GM19023 (cell line): ENCODE measurements around the gene AHNAK2.

ENCODE experiments used
- ATAC-seq: cut with Tn5 transposase; IDR thresholded peaks from one replicate; pipeline ENCODE4 v1.9.1; 2021; ENCODE audit warnings: mild to moderate bottlenecking, moderate library complexity; ENCODE audit not compliant: unreplicated experiment

Gene AHNAK2

DNA sequence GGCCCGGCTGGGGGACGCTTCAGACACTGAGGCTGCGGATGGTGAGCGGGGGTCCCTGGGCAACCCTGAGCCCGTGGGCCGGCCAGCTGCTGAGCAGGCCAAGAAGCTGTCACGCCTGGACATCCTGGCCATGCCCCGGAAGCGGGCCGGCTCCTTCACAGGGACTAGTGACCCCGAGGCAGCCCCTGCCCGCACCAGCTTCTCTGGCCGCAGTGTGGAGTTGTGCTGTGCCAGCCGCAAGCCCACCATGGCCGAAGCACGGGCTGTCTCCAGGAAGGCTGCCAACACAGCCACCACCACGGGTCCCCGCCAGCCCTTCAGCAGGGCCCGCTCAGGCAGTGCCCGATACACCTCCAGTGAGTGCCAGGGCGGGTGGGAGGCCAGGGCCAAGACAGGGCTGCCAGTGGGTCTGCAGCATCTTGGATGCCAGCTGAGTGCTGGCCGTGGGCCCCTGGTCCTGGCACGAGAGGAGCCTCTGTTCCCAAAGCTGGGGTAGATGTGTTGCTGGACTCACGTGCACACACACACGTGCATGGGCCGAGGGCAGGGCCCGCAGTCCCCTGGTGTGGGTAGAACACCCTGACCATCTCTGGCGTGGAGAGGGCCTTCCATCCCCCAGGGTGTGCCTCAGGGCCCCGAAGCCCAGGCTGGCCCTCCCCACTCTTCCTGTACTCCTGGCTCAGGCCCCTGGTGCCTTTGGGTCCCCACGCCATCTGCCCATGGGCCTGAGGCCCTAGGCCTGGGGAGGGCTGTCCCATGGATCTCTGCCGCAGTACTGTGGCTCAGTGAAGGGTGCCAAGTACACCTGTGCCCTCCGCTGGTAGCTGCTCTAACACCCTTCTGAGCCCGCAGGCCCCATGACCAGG, 90.3 kb downstream of the AHNAK2 start:
- no peak for ATAC-seq
